Measurements from ENCODE around the gene VIPR2. TPM values are rescaled to one million over a fixed set of nuclear protein-coding genes. Genes with fewer than 3 reads are reported as not detected.
"Not testable (repeated sequence)": the region's sequence is repeated elsewhere in the genome, so short reads cannot be mapped to it uniquely, and the experiment has no call there.

The VIPR2 gene
- polyA plus RNA-seq, 3 donors = not detected

GRCh38 chr7:159006610-159007130 lies 138.0 kb downstream of the VIPR2 start:
- H3K4me1 ChIP-seq (ENCODE audit: control insufficient read depth in 1 of 2, insufficient read depth in 2 of 2, low read length in 2 of 2) = no peaks in the 10 kb centered on the region
- Mint-ChIP-seq H3K36me3 (no peaks in the 10 kb centered on the region), H3K4me1 (no peaks in the 10 kb centered on the region), H3K4me3 (no peak overlapping the region), H3K27ac (no peak overlapping the region), H3K9me3 (peaks cover 0 to 24% (median 8%) of the 10 kb centered on the region in 7 donors), H3K27me3 (ENCODE audit: low read depth in 3 of 3) (peaks cover 0 to 7% (median 6%) of the 10 kb centered on the region in 3 donors)
- no peak overlapping the region for H3K4me2 ChIP-seq (replicated peaks; ENCODE audit: extremely low read depth, low read length, poor library complexity, severe bottlenecking)
- no peak overlapping the region for H3K4me3 ChIP-seq (replicated peaks in 1 of 3; ENCODE audit: low read depth in 2 of 3, low read length in 3 of 3)
- H3K9ac ChIP-seq (ENCODE audit: insufficient read depth, low read length, poor library complexity, severe bottlenecking) = no peak overlapping the region
- H2AFZ ChIP-seq (ENCODE audit: insufficient read depth, low read depth, low read length, poor library complexity, severe bottlenecking) = no peak overlapping the region
- DNase-seq = no peak
- WGBS (ENCODE audit: insufficient coverage) = 95% methylated on average over 17 of the region's 31 CpGs
- H3K27me3 ChIP-seq (ENCODE audit: control insufficient read depth in 2 of 2, insufficient read depth in 2 of 2, low read length in 2 of 2) = no peaks in the 10 kb centered on the region
- H3K36me3 ChIP-seq (replicated peaks in 1 of 2; ENCODE audit: control insufficient read depth in 1 of 2, insufficient read depth in 2 of 2, low read length in 2 of 2) = no peaks in the 10 kb centered on the region
- TF ChIP-seq, protein P1, sequence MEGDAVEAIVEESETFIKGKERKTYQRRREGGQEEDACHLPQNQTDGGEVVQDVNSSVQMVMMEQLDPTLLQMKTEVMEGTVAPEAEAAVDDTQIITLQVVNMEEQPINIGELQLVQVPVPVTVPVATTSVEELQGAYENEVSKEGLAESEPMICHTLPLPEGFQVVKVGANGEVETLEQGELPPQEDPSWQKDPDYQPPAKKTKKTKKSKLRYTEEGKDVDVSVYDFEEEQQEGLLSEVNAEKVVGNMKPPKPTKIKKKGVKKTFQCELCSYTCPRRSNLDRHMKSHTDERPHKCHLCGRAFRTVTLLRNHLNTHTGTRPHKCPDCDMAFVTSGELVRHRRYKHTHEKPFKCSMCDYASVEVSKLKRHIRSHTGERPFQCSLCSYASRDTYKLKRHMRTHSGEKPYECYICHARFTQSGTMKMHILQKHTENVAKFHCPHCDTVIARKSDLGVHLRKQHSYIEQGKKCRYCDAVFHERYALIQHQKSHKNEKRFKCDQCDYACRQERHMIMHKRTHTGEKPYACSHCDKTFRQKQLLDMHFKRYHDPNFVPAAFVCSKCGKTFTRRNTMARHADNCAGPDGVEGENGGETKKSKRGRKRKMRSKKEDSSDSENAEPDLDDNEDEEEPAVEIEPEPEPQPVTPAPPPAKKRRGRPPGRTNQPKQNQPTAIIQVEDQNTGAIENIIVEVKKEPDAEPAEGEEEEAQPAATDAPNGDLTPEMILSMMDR (IDR thresholded peaks at IDR 0.05) = no peak
- H3K27ac ChIP-seq (ENCODE audit: low read depth in 1 of 2, low read length in 2 of 2) = no peak overlapping the region
- no peaks in the 10 kb centered on the region for H3K79me2 ChIP-seq (ENCODE audit: insufficient read depth, low read length)
- H3K9me3 ChIP-seq (replicated peaks in 1 of 2; ENCODE audit: control insufficient read depth in 1 of 2, insufficient read depth in 1 of 2, low read length in 2 of 2) = peaks cover 0 to 11% of the 10 kb centered on the region in 2 donors
- intact Hi-C loops (cut with micrococcal nuclease) = no loop called here
- no peaks in the 10 kb centered on the region for H4K20me1 ChIP-seq (ENCODE audit: insufficient read depth, low read length)

DNA sequence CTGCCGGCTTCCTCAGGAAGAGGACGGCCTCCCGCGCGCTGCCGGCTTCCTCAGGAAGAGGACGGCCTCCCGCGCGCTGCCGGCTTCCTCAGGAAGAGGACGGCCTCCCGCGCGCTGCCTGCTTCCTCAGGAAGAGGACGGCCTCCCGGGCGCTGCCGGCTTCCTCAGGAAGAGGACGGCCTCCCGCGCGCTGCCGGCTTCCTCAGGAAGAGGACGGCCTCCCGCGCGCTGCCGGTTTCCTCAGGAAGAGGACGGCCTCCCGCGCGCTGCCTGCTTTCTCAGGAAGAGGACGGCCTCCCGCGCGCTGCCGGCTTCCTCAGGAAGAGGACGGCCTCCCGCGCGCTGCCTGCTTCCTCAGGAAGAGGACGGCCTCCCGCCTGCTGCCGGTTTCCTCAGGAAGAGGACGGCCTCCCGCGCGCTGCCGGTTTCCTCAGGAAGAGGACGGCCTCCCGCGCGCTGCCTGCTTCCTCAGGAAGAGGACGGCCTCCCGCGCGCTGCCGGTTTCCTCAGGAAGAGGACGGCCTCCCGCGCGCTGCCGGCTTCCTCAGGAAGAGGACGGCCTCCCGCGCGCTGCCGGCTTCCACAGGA lies 138.6 kb downstream of the VIPR2 start:
- no CpG with 5 or more reads among the region's 69 CpGs for WGBS (ENCODE audit: insufficient coverage)
- H3K36me3 ChIP-seq (replicated peaks in 1 of 2; ENCODE audit: control insufficient read depth in 1 of 2, insufficient read depth in 2 of 2, low read length in 2 of 2); H3K79me2 ChIP-seq (ENCODE audit: insufficient read depth, low read length); H3K27ac Mint-ChIP-seq; H3K27ac ChIP-seq (ENCODE audit: low read depth in 1 of 2, low read length in 2 of 2); H3K27me3 ChIP-seq (ENCODE audit: control insufficient read depth in 2 of 2, insufficient read depth in 2 of 2, low read length in 2 of 2); H4K20me1 ChIP-seq (ENCODE audit: insufficient read depth, low read length); DNase-seq; H3K4me3 Mint-ChIP-seq; H3K4me1 ChIP-seq (ENCODE audit: control insufficient read depth in 1 of 2, insufficient read depth in 2 of 2, low read length in 2 of 2); H3K27me3 Mint-ChIP-seq (ENCODE audit: low read depth in 3 of 3); H2AFZ ChIP-seq (ENCODE audit: insufficient read depth, low read depth, low read length, poor library complexity, severe bottlenecking); H3K4me2 ChIP-seq (replicated peaks; ENCODE audit: extremely low read depth, low read length, poor library complexity, severe bottlenecking); H3K4me1 Mint-ChIP-seq; H3K4me3 ChIP-seq (replicated peaks in 1 of 3; ENCODE audit: low read depth in 2 of 3, low read length in 3 of 3); H3K36me3 Mint-ChIP-seq; intact Hi-C loops (cut with micrococcal nuclease); H3K9ac ChIP-seq (ENCODE audit: insufficient read depth, low read length, poor library complexity, severe bottlenecking): not testable (repeated sequence)
- peaks cover 0 to 11% of the 10 kb centered on the region in 2 donors for H3K9me3 ChIP-seq (replicated peaks in 1 of 2; ENCODE audit: control insufficient read depth in 1 of 2, insufficient read depth in 1 of 2, low read length in 2 of 2)
- H3K9me3 Mint-ChIP-seq = peaks cover 0 to 26% (median 13%) of the 10 kb centered on the region in 7 donors

Measured in CD14-positive monocyte (primary cell).